RWPE2 (cell line): Measurements from ENCODE around the gene NKD1.
"Not testable (repeated sequence)": the region's sequence is repeated elsewhere in the genome, so short reads cannot be mapped to it uniquely, and the experiment has no call there.

Source experiments
- ATAC-seq: fragments of 200-7000 bp; cut with Tn5 transposase; 3 replicates; pipeline ENCODE4 v1.9.1; 2021; ENCODE audit warnings: low read depth
- DNase-seq: peaks from one replicate; pipeline ENCODE4 v3.0.0-alpha.2; 2020; ENCODE audit warnings: low spot score
- H3K27ac ChIP-seq: fragments of 450-650 bp; 2 replicates; pipeline ENCODE4 v1.5.1; 2017; ENCODE audit warnings: mild to moderate bottlenecking; ENCODE audit not compliant: poor library complexity, severe bottlenecking
- H3K27me3 ChIP-seq: fragments of 250-450 bp; sonication (Bioruptor Pico); 2 replicates; pipeline ENCODE4 v1.5.1; 2021; ENCODE audit warnings: mild to moderate bottlenecking, moderate library complexity; ENCODE audit not compliant: insufficient read depth, poor library complexity, severe bottlenecking
- H3K36me3 ChIP-seq: fragments of 250-450 bp; sonication (Bioruptor Pico); 2 replicates; pipeline ENCODE4 v1.5.1; 2020; ENCODE audit warnings: low read depth, mild to moderate bottlenecking, moderate library complexity
- H3K4me1 ChIP-seq: fragments of 250-450 bp; sonication (Bioruptor Pico); 2 replicates; pipeline ENCODE4 v1.5.1; 2021; ENCODE audit warnings: mild to moderate bottlenecking, moderate library complexity; ENCODE audit not compliant: insufficient read depth, poor library complexity, severe bottlenecking
- H3K4me3 ChIP-seq: fragments of 250-450 bp; sonication (Bioruptor Pico); 2 replicates; pipeline ENCODE4 v1.5.1; 2021; ENCODE audit warnings: mild to moderate bottlenecking, moderate library complexity; ENCODE audit not compliant: severe bottlenecking
- H3K9me3 ChIP-seq: fragments of 250-450 bp; sonication (Bioruptor Pico); 2 replicates; pipeline ENCODE4 v1.5.1; 2021; ENCODE audit warnings: mild to moderate bottlenecking, moderate library complexity; ENCODE audit not compliant: severe bottlenecking
- TF ChIP-seq, protein P1 (sequence below): fragments of 450-650 bp; IDR thresholded peaks from one replicate; pipeline ENCODE4 v1.5.1; 2017; ENCODE audit warnings: mild to moderate bottlenecking, moderate library complexity; ENCODE audit not compliant: poor library complexity, severe bottlenecking

The NKD1 gene

DNA sequence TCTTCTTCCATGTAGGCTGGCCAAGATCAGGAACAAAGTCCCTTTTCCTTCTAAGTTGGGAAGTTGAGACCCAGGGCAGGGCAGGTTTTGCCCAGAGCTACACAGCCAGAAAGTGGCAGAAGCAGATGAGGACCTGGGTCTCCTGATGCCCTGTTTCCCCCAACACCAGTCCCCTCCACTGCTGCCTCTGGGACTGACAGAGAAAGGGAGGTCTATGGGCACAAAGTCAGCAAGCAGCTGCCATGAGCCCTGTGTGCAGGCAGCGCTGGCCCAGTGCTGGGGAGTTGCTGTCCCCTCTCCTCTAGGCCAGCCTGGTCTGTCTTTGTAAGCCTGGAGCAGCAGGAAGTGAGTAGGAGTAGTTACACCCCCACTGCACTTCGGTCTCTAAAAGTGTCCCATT, 46.9 kb upstream of the NKD1 start:
- no peak overlapping the region for H3K4me3 ChIP-seq
- ATAC-seq = no peak
- H3K4me1 ChIP-seq = peaks cover 9% of the 10 kb centered on the region

GRCh38 chr16:50501986-50502615, 46.1 kb upstream of the NKD1 start:
- Histone ChIP-seq H3K27me3 (no peaks in the 10 kb centered on the region), H3K36me3 (no peaks in the 10 kb centered on the region), H3K4me3 (no peak overlapping the region), H3K4me1 (peaks cover 7% of the 10 kb centered on the region), H3K9me3 (no peaks in the 10 kb centered on the region), H3K27ac (no peak overlapping the region)
- TF ChIP-seq, protein P1, sequence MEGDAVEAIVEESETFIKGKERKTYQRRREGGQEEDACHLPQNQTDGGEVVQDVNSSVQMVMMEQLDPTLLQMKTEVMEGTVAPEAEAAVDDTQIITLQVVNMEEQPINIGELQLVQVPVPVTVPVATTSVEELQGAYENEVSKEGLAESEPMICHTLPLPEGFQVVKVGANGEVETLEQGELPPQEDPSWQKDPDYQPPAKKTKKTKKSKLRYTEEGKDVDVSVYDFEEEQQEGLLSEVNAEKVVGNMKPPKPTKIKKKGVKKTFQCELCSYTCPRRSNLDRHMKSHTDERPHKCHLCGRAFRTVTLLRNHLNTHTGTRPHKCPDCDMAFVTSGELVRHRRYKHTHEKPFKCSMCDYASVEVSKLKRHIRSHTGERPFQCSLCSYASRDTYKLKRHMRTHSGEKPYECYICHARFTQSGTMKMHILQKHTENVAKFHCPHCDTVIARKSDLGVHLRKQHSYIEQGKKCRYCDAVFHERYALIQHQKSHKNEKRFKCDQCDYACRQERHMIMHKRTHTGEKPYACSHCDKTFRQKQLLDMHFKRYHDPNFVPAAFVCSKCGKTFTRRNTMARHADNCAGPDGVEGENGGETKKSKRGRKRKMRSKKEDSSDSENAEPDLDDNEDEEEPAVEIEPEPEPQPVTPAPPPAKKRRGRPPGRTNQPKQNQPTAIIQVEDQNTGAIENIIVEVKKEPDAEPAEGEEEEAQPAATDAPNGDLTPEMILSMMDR = no peak
- no peak for ATAC-seq
- DNase-seq = no peak

More for the DNA sequence above, 46.9 kb upstream of the NKD1 start:
- DNase-seq = no peak
- no peaks in the 10 kb centered on the region for H3K27me3 ChIP-seq
- no peak overlapping the region for H3K27ac ChIP-seq
- TF ChIP-seq, protein P1 = no peak
- H3K36me3 ChIP-seq = no peaks in the 10 kb centered on the region
- H3K9me3 ChIP-seq = no peaks in the 10 kb centered on the region

DNA sequence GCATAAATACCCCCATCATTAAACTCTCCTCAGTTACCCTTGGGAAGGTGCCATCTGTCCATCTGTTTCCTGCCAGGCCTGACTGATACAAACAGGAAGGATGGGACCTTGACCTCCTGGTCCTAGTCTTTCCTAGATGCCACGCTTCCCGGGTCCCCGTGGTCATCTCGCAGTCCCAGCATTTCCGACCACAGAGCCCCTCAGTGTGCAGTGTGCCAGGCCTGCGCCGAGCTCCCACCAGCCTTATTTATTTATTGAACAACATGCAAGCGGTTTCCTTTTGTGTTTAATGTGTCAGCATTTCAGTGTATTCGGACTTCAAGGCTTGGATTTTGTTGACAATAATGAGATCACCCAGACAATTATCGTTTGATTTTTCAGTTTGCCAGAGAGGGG, 45.6 kb upstream of the NKD1 start:
- Histone ChIP-seq H3K27ac (no peak overlapping the region), H3K27me3 (no peaks in the 10 kb centered on the region), H3K4me3 (no peak overlapping the region), H3K9me3 (no peaks in the 10 kb centered on the region), H3K4me1 (peaks cover 2% of the 10 kb centered on the region), H3K36me3 (no peaks in the 10 kb centered on the region)
- ATAC-seq (no peak), DNase-seq (no peak)
- TF ChIP-seq, protein P1 = no peak

GRCh38 chr16:50503868-50504531, 44.2 kb upstream of the NKD1 start:
- not testable (repeated sequence) for H3K27ac ChIP-seq

DNA sequence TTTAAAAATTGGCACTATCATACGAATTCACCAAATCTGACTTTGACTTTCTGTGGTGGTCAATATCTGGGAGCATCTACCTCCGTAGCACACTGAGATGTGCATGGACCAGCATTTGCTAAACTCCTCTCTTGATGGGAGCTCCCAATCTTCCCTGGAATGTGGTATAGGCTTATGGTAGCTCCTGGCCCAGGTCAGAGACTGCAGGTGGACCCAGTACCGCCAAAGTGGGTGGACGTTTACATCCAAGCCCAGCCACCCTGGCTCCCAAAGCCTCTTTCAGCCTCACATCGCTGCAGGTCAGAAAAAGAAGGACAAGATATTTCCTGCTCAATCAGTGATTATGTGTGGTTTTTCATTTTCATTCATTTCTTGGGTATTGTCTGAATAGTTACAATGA, 43.1 kb upstream of the NKD1 start:
- H3K27me3 ChIP-seq = no peaks in the 10 kb centered on the region
- no peaks in the 10 kb centered on the region for H3K4me1 ChIP-seq
- TF ChIP-seq, protein P1 = no peak
- ATAC-seq (no peak), DNase-seq (no peak)
- no peaks in the 10 kb centered on the region for H3K9me3 ChIP-seq
- H3K36me3 ChIP-seq = no peaks in the 10 kb centered on the region
- no peak overlapping the region for H3K4me3 ChIP-seq
- H3K27ac ChIP-seq = no peak overlapping the region

More at GRCh38 chr16:50503868-50504531, 44.2 kb upstream of the NKD1 start:
- not testable (repeated sequence) for DNase-seq, H3K4me1 ChIP-seq, H3K36me3 ChIP-seq, H3K27me3 ChIP-seq, H3K4me3 ChIP-seq, H3K9me3 ChIP-seq, ATAC-seq
